Measurements from ENCODE around the gene TUBA3E. TPM values are rescaled to one million over a fixed set of nuclear protein-coding genes. Genes with fewer than 3 reads are reported as not detected.
A peak's percentile ranks its signal among the peaks of the same experiment; 100 is the strongest.
"Not testable (repeated sequence)": the region's sequence is repeated elsewhere in the genome, so short reads cannot be mapped to it uniquely, and the experiment has no call there.

Gene TUBA3E
- total and polyA plus RNA-seq, 2 of the 8 experiments (the other 6 are each of a cell fraction or from before 2014, with no cell fraction given): not detected

DNA sequence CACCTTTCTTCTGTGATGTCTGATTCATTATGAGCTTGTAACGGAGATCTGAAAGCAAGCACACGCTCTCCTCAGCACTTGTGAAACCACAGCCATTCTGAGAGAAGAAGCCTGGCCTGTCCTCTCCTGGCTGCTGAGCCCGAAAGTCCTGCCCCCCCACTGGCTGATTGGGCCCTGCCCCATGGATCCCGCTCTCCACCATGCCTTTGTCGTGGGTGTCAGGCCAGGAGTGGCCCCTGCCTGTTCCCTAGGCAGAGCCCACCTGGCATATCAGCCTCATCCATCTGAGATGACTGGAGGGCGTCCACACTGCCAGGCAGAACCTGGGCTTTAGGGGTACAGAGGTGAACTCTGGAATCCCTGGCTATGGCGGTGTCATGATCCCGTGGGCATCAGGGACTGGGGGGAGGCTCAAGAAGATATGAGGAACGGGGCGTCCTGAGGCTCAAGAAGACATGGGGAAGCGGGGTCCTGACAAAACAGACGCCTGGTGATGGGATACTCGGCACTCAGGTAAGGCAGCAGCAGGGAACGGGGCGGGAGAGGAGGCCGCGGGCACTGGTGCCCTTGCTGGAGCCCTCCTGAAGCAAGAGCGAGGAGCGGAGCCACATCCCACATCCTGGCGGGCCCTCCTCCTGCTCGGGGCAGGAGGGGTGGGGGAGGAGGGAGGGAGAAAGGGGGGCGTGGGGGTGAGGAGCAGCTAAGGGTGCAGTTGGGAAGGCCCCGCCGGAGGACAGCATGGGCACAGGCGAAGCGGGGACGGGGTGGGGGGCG lies 54.8 kb downstream of the TUBA3E start:
- H3K79me1 ChIP-seq (ENCODE audit: low read depth, low read length); H2BK20ac ChIP-seq (ENCODE audit: low read length); H3K23me2 ChIP-seq (ENCODE audit: low read depth, low read length); H3K9me3 ChIP-seq (ENCODE audit: insufficient read depth in 2 of 2, low read depth in 1 of 2, low read length in 1 of 2); H2AFZ ChIP-seq (ENCODE audit: low read length); H2AK5ac ChIP-seq (ENCODE audit: low read depth, low read length); H2BK15ac ChIP-seq (ENCODE audit: low read length); H3K4ac ChIP-seq (replicated peaks; ENCODE audit: insufficient read length, low read depth, low read length); H3K27ac ChIP-seq (ENCODE audit: low read depth, low read length); H2BK120ac ChIP-seq (replicated peaks; ENCODE audit: low read depth, low read length); FAIRE-seq; H3K27me3 ChIP-seq (replicated peaks in 1 of 4; ENCODE audit: control insufficient read depth in 3 of 4, extremely low read depth in 1 of 4, insufficient read depth in 3 of 4, low read length in 3 of 4); POLR2A ChIA-PET (ENCODE audit: partially characterized antibody); H3K56ac ChIP-seq (replicated peaks; ENCODE audit: insufficient read length, low read depth, low read length); H3K9ac ChIP-seq (replicated peaks in 1 of 4; ENCODE audit: extremely low read depth in 1 of 4, low read depth in 3 of 4, low read length in 3 of 4); H3K23ac ChIP-seq (ENCODE audit: insufficient read length); H3K18ac ChIP-seq (ENCODE audit: extremely low read depth, low read length); H4K91ac ChIP-seq (replicated peaks; ENCODE audit: insufficient read length, low read length); H4K20me1 ChIP-seq (replicated peaks in 1 of 2; ENCODE audit: control insufficient read depth in 1 of 2, insufficient read depth in 2 of 2, low read length in 2 of 2); H3K36me3 ChIP-seq (ENCODE audit: control insufficient read depth in 2 of 4, insufficient read depth in 4 of 4, low read length in 3 of 4); H2BK12ac ChIP-seq (ENCODE audit: low read depth, low read length); H3K79me2 ChIP-seq (ENCODE audit: control insufficient read depth in 1 of 2, insufficient read depth in 2 of 2, low read length in 2 of 2); H3K4me1 ChIP-seq (replicated peaks in 1 of 4; ENCODE audit: control insufficient read depth in 3 of 4, insufficient read depth in 4 of 4, low read length in 3 of 4); H4K5ac ChIP-seq (ENCODE audit: insufficient read length, low read depth, low read length); H2BK5ac ChIP-seq (ENCODE audit: low read depth, low read length): not testable (repeated sequence)
- DNase-seq (ENCODE audit: low read depth in 1 of 2, low spot score in 2 of 2): peak in 1 of 2 experiments; percentile 43
- H4K8ac ChIP-seq (ENCODE audit: extremely low read depth, insufficient read depth, low read length): peak overlapping the region; percentile 79
- 71% methylated on average over 11 of the region's 28 CpGs; no CpG with 5 or more reads in 1 of the 2 experiments for WGBS, 2 experiments (ENCODE audit: extremely low coverage in 1 of 2, insufficient coverage in 1 of 2, insufficient read length in 1 of 2, insufficient replicate concordance in 2 of 2, low coverage in 1 of 2, low lambda C conversion rate in 2 of 2, missing lambda C conversion rate in 1 of 2)
- H3K4me2 ChIP-seq (ENCODE audit: insufficient read depth in 1 of 2, low read depth in 2 of 2, low read length in 2 of 2): peak overlapping the region; percentile 38 to 51
- CTCF ChIA-PET (ENCODE audit: partially characterized antibody): interaction anchor here (0.6 kb wide), 1 partner anchor 136 kb away, joined by 3 read pairs; no protein-coding TSS in a partner anchor
- peak overlapping the region; percentile 10 to 42 (median 16); a peak in 6 of 8 replicates for H3K4me3 ChIP-seq (ENCODE audit: extremely low read depth in 1 of 4, insufficient read depth in 2 of 4, low read depth in 3 of 4, low read length in 4 of 4)
- H3K14ac ChIP-seq (ENCODE audit: insufficient read length): peak overlapping the region; percentile 77

Measured in H1 (cell line).